ENCODE measurements around the gene DDX51.
"Not testable (repeated sequence)": the region's sequence is repeated elsewhere in the genome, so short reads cannot be mapped to it uniquely, and the experiment has no call there.

DDX51 gene

DNA sequence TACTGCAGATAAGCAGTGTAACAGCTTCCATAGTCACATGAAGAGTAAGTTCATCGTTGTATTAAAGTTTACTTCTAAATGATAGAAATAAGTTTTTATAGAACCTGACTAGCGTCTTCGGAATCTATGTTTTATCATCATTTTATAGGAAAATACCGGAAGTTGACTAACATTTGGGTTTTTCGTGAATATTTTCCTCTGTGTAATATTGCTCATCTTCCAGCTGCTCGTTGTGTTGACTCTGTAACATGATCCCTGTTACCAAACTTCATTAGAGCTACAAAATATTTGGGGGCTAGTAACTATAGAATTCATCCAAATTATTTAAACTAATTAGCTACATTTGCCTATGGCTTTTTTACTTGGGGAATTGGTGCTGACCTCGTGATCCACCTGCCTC, 37.2 kb downstream of the DDX51 start:
- no peak overlapping the region for H2AFZ ChIP-seq
- H3K27ac ChIP-seq = no peak overlapping the region
- H3K4me2 ChIP-seq (ENCODE audit: low read length) = no peak overlapping the region
- no peak overlapping the region for H3K9ac ChIP-seq
- no peaks in the 10 kb centered on the region for H3K27me3 ChIP-seq (ENCODE audit: control insufficient read depth, insufficient read depth, low read length)
- TF ChIP-seq CTCF (IDR thresholded peaks at IDR 0.05) = no peak
- H3K9me3 ChIP-seq (ENCODE audit: control insufficient read depth, low read length) = no peaks in the 10 kb centered on the region
- no peaks in the 10 kb centered on the region for H3K36me3 ChIP-seq (ENCODE audit: control insufficient read depth, insufficient read depth, low read length)
- H3K4me3 ChIP-seq (ENCODE audit: low read depth, low read length) = no peak overlapping the region
- H3K79me2 ChIP-seq = no peaks in the 10 kb centered on the region
- no peaks in the 10 kb centered on the region for H3K4me1 ChIP-seq

- Histone ChIP-seq H3K27me3 (ENCODE audit: control insufficient read depth, insufficient read depth, low read length) (no peaks in the 10 kb centered on the region), H3K4me3 (ENCODE audit: low read depth, low read length) (no peak overlapping the region), H3K4me1 (no peaks in the 10 kb centered on the region), H3K79me2 (no peaks in the 10 kb centered on the region), H3K36me3 (ENCODE audit: control insufficient read depth, insufficient read depth, low read length) (no peaks in the 10 kb centered on the region), H3K9me3 (ENCODE audit: control insufficient read depth, low read length) (no peaks in the 10 kb centered on the region), H2AFZ (no peak overlapping the region), H3K9ac (no peak overlapping the region), H3K27ac (no peak overlapping the region), H3K4me2 (ENCODE audit: low read length) (no peak overlapping the region)
- TF ChIP-seq CTCF (IDR thresholded peaks at IDR 0.05) = no peak
Observed at GRCh38 chr12:132105467-132105866, 38.7 kb downstream of the DDX51 start.

GRCh38 chr12:132103542-132104308, 40.4 kb downstream of the DDX51 start:
- H3K4me1 ChIP-seq = no peaks in the 10 kb centered on the region
- no peaks in the 10 kb centered on the region for H3K79me2 ChIP-seq
- no peaks in the 10 kb centered on the region for H3K27me3 ChIP-seq (ENCODE audit: control insufficient read depth, insufficient read depth, low read length)
- H3K27ac ChIP-seq = no peak overlapping the region
- H3K9me3 ChIP-seq (ENCODE audit: control insufficient read depth, low read length) = no peaks in the 10 kb centered on the region
- H3K4me3 ChIP-seq (ENCODE audit: low read depth, low read length) = no peak overlapping the region
- H3K36me3 ChIP-seq (ENCODE audit: control insufficient read depth, insufficient read depth, low read length) = no peaks in the 10 kb centered on the region
- no peak for TF ChIP-seq CTCF (IDR thresholded peaks at IDR 0.05)
- H3K4me2 ChIP-seq (ENCODE audit: low read length) = no peak overlapping the region
- no peak overlapping the region for H2AFZ ChIP-seq
- H3K9ac ChIP-seq = no peak overlapping the region

- H3K79me2 ChIP-seq; H2AFZ ChIP-seq; H3K9me3 ChIP-seq (ENCODE audit: control insufficient read depth, low read length); H3K4me3 ChIP-seq (ENCODE audit: low read depth, low read length); H3K36me3 ChIP-seq (ENCODE audit: control insufficient read depth, insufficient read depth, low read length); H3K4me1 ChIP-seq; H3K27me3 ChIP-seq (ENCODE audit: control insufficient read depth, insufficient read depth, low read length); H3K9ac ChIP-seq; H3K4me2 ChIP-seq (ENCODE audit: low read length); H3K27ac ChIP-seq: not testable (repeated sequence)
Observed at GRCh38 chr12:132103072-132103471, 41.0 kb downstream of the DDX51 start.

GRCh38 chr12:132102297-132102696, 41.8 kb downstream of the DDX51 start:
- Histone ChIP-seq H3K4me3 (ENCODE audit: low read depth, low read length) (no peak overlapping the region), H3K27ac (no peak overlapping the region), H2AFZ (no peak overlapping the region), H3K4me1 (no peaks in the 10 kb centered on the region), H3K4me2 (ENCODE audit: low read length) (no peak overlapping the region), H3K79me2 (no peaks in the 10 kb centered on the region), H3K36me3 (ENCODE audit: control insufficient read depth, insufficient read depth, low read length) (no peaks in the 10 kb centered on the region), H3K9me3 (ENCODE audit: control insufficient read depth, low read length) (no peaks in the 10 kb centered on the region), H3K27me3 (ENCODE audit: control insufficient read depth, insufficient read depth, low read length) (no peaks in the 10 kb centered on the region), H3K9ac (no peak overlapping the region)
- TF ChIP-seq CTCF (IDR thresholded peaks at IDR 0.05) = no peak

Measured in parathyroid adenoma (tissue), 2 donors.